Transverse colon (tissue), 4 donors: Measurements from ENCODE around the gene TNFRSF11A. TPM values are rescaled to one million over a fixed set of nuclear protein-coding genes. Genes with fewer than 3 reads are reported as not detected.

Experiments
- DNase-seq: peaks from one replicate; pipeline ENCODE4 v3.0.0-alpha.2; 2019
- H3K27ac ChIP-seq, 4 donors: fragments of 200-600 bp; sonication (generic); 2 replicates each; pipeline ENCODE4 v1.5.1; 2016 to 2018; ENCODE audit warnings: inconsistent platforms in 4 of 4
- H3K27me3 ChIP-seq: fragments of 200-600 bp; sonication (generic); 2 replicates; pipeline ENCODE4 v1.5.1; 2017; ENCODE audit warnings: inconsistent platforms
- H3K36me3 ChIP-seq, 4 donors: fragments of 200-600 bp; sonication (generic); 2 replicates each; pipeline ENCODE4 v1.5.1; 2017 to 2019; ENCODE audit warnings: inconsistent platforms in 4 of 4
- H3K4me1 ChIP-seq, 4 donors: fragments of 200-600 bp; sonication (generic); 2 replicates each; pipeline ENCODE4 v1.5.1; 2017 to 2020; ENCODE audit warnings: inconsistent platforms in 4 of 4
- H3K4me3 ChIP-seq, 4 donors: fragments of 200-600 bp; sonication (generic); 1 replicate in 1 of 4; 2 replicates in 3 of 4; pipeline versions ENCODE4 v1.5.1 to v1.6.1; 2017 to 2019; ENCODE audit warnings: inconsistent platforms in 4 of 4
- H3K9me3 ChIP-seq, 2 donors: fragments of 200-600 bp; sonication (generic); 2 replicates each; pipeline ENCODE4 v1.5.1; 2017 to 2019; ENCODE audit warnings: inconsistent platforms in 2 of 2
- CTCF ChIP-seq, 5 experiments: fragments of 200-600 bp in 3 of 5; fragments of 450-650 bp in 2 of 5; sonication (generic) in 3 of 5; IDR thresholded peaks; 1 replicate in 2 of 5; 2 replicates in 3 of 5; pipeline ENCODE4 v1.5.1; 2016 to 2017; ENCODE audit warnings: antibody characterized with exemption in 5 of 5, inconsistent platforms in 3 of 5, mild to moderate bottlenecking in 2 of 5, moderate library complexity in 1 of 5
- EP300 ChIP-seq: sonication (generic); formaldehyde crosslinking; IDR thresholded peaks from one replicate; pipeline ENCODE4 v1.6.1; 2017; ENCODE audit warnings: antibody characterized with exemption, low read depth
- POLR2A ChIP-seq: fragments of 450-650 bp; IDR thresholded peaks from one replicate; pipeline ENCODE4 v1.6.1; 2016; ENCODE audit warnings: antibody characterized with exemption, mild to moderate bottlenecking, moderate library complexity
- POLR2AphosphoS5 ChIP-seq, 3 donors: sonication (generic); formaldehyde crosslinking; IDR thresholded peaks; one replicate each; pipeline ENCODE4 v1.6.1; 2016; ENCODE audit warnings: antibody characterized with exemption in 3 of 3
- WGBS, 2 donors: methylation state at CpG; one replicate each; pipeline ENCODE4 v1.1.5; 2018; ENCODE audit warnings: low coverage in 1 of 2; 5-methylcytosine and 5-hydroxymethylcytosine counted together
- in situ Hi-C, 4 donors: fragments of 200-750 bp; cut with MboI; loops; one replicate each; pipeline versions ENCODE4 v1.15.0 to v1.15.1; 2017; ENCODE audit warnings: low sequenced_read_pairs in 3 of 4, low pct_ligation_motif_present in 1 of 4, low pct_unique_long_range_greater_than_20kb in 1 of 4
- intact Hi-C: fragments of 100-400 bp; cut with DNase I; formaldehyde crosslinking; loops from one replicate; pipeline ENCODE4 v1.15.1; 2023; ENCODE audit warnings: low total_unique reads
- total RNA-seq, 4 donors: library from RNA; depleted of rRNA; stranded (reverse); fragments of >200 nt; gene quantifications; one replicate each; pipeline ENCODE4 v1.1.0, GENCODE V29; 2016

TNFRSF11A gene
- total RNA-seq, 4 donors from 2014 or later: 23.9 to 59.9 (median 31.6) TPM

GRCh38 chr18:62384068-62384467 is 59.0 kb downstream of the TNFRSF11A start:
- H3K27ac ChIP-seq: no peak overlapping the region
- H3K4me1 ChIP-seq: peaks cover 0 to 16% (median 11%) of the 10 kb centered on the region in 4 donors
- H3K27me3 ChIP-seq: peaks cover 3% of the 10 kb centered on the region
- TF ChIP-seq POLR2A: no peak
- no peak for TF ChIP-seq POLR2AphosphoS5 (IDR thresholded peaks at IDR 0.05)
- no peak for TF ChIP-seq CTCF (IDR thresholded peaks at IDR 0.05)
- TF ChIP-seq EP300: no peak
- intact Hi-C loops (no loop called here), in situ Hi-C loops (no loop called here)
- DNase-seq: no peak
- H3K9me3 ChIP-seq: no peaks in the 10 kb centered on the region
- no peaks in the 10 kb centered on the region for H3K36me3 ChIP-seq
- 37 to 38% methylated on average over 1 of the region's 1 CpG for WGBS, 2 donors
- no peak overlapping the region for H3K4me3 ChIP-seq

DNA sequence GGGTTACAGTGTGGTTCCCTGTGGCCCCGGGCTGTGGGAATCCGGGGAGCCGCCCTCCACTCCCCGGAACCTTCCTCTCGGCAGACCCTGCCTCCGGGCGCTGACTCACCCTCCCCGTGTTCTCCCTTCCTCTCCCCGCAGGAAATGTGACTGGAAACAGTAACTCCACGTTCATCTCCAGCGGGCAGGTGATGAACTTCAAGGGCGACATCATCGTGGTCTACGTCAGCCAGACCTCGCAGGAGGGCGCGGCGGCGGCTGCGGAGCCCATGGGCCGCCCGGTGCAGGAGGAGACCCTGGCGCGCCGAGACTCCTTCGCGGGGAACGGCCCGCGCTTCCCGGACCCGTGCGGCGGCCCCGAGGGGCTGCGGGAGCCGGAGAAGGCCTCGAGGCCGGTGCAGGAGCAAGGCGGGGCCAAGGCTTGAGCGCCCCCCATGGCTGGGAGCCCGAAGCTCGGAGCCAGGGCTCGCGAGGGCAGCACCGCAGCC is 59.5 kb downstream of the TNFRSF11A start:
- in situ Hi-C loops (no loop called here), intact Hi-C loops (no loop called here)
- TF ChIP-seq EP300 (no peak), CTCF (IDR thresholded peaks at IDR 0.05) (no peak), POLR2AphosphoS5 (IDR thresholded peaks at IDR 0.05) (no peak), POLR2A (no peak)
- Histone ChIP-seq H3K27me3 (peaks cover 3% of the 10 kb centered on the region), H3K9me3 (no peaks in the 10 kb centered on the region), H3K27ac (no peak overlapping the region), H3K4me3 (no peak overlapping the region), H3K4me1 (peaks cover 0 to 22% (median 14%) of the 10 kb centered on the region in 4 donors), H3K36me3 (no peaks in the 10 kb centered on the region)
- 60 to 88% methylated on average over 1 to 44 of the region's 46 CpGs for WGBS, 2 donors
- DNase-seq: no peak

DNA sequence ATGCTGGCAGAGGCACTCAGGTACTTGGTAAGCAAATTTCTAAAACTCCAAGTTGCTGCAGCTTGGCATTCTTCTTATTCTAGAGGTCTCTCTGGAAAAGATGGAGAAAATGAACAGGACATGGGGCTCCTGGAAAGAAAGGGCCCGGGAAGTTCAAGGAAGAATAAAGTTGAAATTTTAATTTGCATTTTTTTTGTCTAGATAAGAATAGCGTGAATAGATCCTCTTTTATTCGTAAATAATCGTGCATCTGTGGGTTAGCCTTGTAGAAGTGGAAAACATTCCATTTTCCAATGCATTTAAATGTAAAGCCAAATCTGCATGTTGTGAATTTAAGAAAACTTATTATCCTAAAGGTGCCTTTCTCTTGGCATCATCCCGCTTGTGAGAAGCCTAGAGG is 61.0 kb downstream of the TNFRSF11A start:
- H3K4me3 ChIP-seq: no peak overlapping the region
- TF ChIP-seq CTCF (IDR thresholded peaks at IDR 0.05) (no peak), POLR2AphosphoS5 (IDR thresholded peaks at IDR 0.05) (no peak), EP300 (no peak), POLR2A (no peak)
- H3K27ac ChIP-seq: no peak overlapping the region
- in situ Hi-C loops: no loop called here
- no peaks in the 10 kb centered on the region for H3K9me3 ChIP-seq
- 81 to 92% methylated on average over 5 of the region's 5 CpGs for WGBS, 2 donors
- H3K4me1 ChIP-seq: peaks cover 0 to 29% (median 17%) of the 10 kb centered on the region in 4 donors
- no peaks in the 10 kb centered on the region for H3K36me3 ChIP-seq
- peaks cover 3% of the 10 kb centered on the region for H3K27me3 ChIP-seq
- intact Hi-C loops: no loop called here
- no peak for DNase-seq

DNA sequence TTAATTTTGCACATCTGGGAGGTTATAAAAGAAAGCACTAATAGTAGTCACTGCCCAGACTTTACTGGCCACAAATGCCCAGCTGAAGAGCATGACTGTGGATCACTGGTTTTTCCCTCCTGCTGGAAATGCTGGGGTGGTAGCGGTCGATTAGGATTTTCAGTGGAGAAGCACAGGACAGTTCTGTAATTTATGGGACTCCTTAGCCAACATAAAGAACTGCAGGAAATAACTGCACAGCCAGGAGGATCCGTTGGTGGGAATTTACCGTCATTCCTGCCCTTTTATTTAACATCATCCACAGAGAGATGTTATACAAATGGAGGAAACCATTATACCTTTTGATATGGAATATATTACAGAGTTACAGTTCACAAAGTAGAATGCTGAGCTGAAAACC is 61.5 kb downstream of the TNFRSF11A start:
- intact Hi-C loops: no loop called here
- TF ChIP-seq EP300: no peak
- no peak for TF ChIP-seq CTCF (IDR thresholded peaks at IDR 0.05)
- TF ChIP-seq POLR2A: no peak
- TF ChIP-seq POLR2AphosphoS5 (IDR thresholded peaks at IDR 0.05): no peak
- WGBS, 2 donors: 58 to 71% methylated on average over 2 to 4 of the region's 4 CpGs
- Histone ChIP-seq H3K27me3 (peaks cover 3% of the 10 kb centered on the region), H3K9me3 (no peaks in the 10 kb centered on the region), H3K4me3 (no peak overlapping the region), H3K27ac (no peak overlapping the region), H3K36me3 (no peaks in the 10 kb centered on the region), H3K4me1 (peaks cover 0 to 30% (median 17%) of the 10 kb centered on the region in 4 donors)
- in situ Hi-C loops: no loop called here
- DNase-seq: no peak
